ENCODE data around the gene EBF4. TPM values are rescaled to one million over a fixed set of nuclear protein-coding genes. Genes with fewer than 3 reads are reported as not detected.
"Not testable (repeated sequence)": the region's sequence is repeated elsewhere in the genome, so short reads cannot be mapped to it uniquely, and the experiment has no call there.

The EBF4 gene
- total RNA-seq, 1 experiment from 2014 or later = not detected

- Mint-ChIP-seq H3K36me3 (ENCODE audit: insufficient read depth, unreplicated experiment) (no peaks in the 10 kb centered on the region), H3K9me3 (ENCODE audit: unreplicated experiment) (no peaks in the 10 kb centered on the region), H3K4me3 (ENCODE audit: unreplicated experiment) (no peak overlapping the region), H3K27ac (ENCODE audit: low read depth, unreplicated experiment) (no peak overlapping the region), H3K27me3 (ENCODE audit: insufficient read depth, unreplicated experiment) (peaks cover 21% of the 10 kb centered on the region), H3K4me1 (ENCODE audit: insufficient read depth, unreplicated experiment) (peaks cover 9% of the 10 kb centered on the region)
- no TSS peak for BruUV-seq (replicated peaks)
- intact Hi-C loops (cut with micrococcal nuclease) = no loop called here
- no peak for DNase-seq (ENCODE audit: unreplicated experiment)
- TF ChIP-seq, protein P1, sequence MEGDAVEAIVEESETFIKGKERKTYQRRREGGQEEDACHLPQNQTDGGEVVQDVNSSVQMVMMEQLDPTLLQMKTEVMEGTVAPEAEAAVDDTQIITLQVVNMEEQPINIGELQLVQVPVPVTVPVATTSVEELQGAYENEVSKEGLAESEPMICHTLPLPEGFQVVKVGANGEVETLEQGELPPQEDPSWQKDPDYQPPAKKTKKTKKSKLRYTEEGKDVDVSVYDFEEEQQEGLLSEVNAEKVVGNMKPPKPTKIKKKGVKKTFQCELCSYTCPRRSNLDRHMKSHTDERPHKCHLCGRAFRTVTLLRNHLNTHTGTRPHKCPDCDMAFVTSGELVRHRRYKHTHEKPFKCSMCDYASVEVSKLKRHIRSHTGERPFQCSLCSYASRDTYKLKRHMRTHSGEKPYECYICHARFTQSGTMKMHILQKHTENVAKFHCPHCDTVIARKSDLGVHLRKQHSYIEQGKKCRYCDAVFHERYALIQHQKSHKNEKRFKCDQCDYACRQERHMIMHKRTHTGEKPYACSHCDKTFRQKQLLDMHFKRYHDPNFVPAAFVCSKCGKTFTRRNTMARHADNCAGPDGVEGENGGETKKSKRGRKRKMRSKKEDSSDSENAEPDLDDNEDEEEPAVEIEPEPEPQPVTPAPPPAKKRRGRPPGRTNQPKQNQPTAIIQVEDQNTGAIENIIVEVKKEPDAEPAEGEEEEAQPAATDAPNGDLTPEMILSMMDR (IDR thresholded peaks at IDR 0.05; ENCODE audit: unreplicated experiment) = no peak
- CTCF ChIA-PET = interaction anchor here (0.7 to 3.3 kb wide), 4 partner anchors 8 to 45 kb away, joined by 3 to 14 read pairs (median 4); no protein-coding TSS in a partner anchor
- POLR2A ChIA-PET = no interaction called here
Observed at GRCh38 chr20:2763186-2763585, 70.6 kb downstream of the EBF4 start.

DNA sequence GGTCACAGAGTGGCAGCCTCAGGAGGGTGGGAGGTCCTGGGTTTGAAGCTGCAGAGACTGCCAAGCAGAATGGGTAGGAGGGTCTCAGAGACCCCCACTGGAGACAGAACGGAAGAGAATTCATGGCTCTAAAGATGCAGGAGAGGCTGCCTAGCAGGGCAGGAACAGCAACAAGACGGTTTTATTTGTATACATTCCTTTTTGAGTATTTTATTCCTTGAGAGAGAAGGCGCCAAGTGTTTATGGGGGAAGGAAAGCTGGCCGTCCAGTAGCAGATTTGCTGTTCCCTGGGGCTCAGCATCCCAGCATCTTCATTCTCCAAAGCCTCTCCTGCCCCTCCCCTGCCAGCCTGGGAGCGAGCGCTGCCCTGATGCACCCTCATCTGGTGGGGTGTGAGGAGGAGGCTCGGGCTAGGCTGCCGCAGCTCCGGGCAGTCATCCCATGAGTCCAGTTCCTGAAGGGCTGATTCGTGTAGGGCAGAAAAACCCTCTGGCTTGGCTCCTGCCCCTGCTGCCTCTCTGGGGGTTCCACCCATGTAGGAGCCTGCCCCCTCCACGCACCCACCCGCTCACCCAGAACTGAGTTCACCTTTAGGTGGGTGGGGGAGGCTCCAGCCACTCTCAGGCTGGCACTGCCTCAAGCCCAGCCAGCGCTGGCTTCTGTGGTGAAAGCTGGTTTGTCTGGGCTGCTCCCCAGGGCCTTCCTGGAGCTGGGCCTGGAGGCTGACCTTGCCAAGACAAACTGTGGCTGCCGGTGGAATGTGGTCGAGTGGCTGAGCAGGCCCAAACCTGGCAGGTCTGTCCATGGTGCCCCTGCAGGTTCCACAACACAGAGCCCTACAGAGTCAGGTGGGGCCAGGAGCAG is 75.4 kb downstream of the EBF4 start:
- peaks cover 15% of the 10 kb centered on the region for H3K4me1 Mint-ChIP-seq (ENCODE audit: insufficient read depth, unreplicated experiment)
- no TSS peak for BruUV-seq (replicated peaks)
- no peak overlapping the region for H3K27ac Mint-ChIP-seq (ENCODE audit: low read depth, unreplicated experiment)
- H3K36me3 Mint-ChIP-seq (ENCODE audit: insufficient read depth, unreplicated experiment) = no peaks in the 10 kb centered on the region
- TF ChIP-seq, protein P1 (IDR thresholded peaks at IDR 0.05; ENCODE audit: unreplicated experiment) = no peak
- H3K4me3 Mint-ChIP-seq (ENCODE audit: unreplicated experiment) = no peak overlapping the region
- CTCF ChIA-PET = interaction anchor here (0.9 to 1.1 kb wide), 2 partner anchors 15 to 561 kb away, joined by 3 to 6 read pairs; no protein-coding TSS in a partner anchor
- H3K9me3 Mint-ChIP-seq (ENCODE audit: unreplicated experiment) = no peaks in the 10 kb centered on the region
- peak; percentile 75 for DNase-seq (ENCODE audit: unreplicated experiment)
- intact Hi-C loops (cut with micrococcal nuclease) = no loop called here
- POLR2A ChIA-PET = interaction anchor here (0.7 kb wide), 1 partner anchor 72 kb away, joined by 5 read pairs; no protein-coding TSS in a partner anchor
- H3K27me3 Mint-ChIP-seq (ENCODE audit: insufficient read depth, unreplicated experiment) = peaks cover 37% of the 10 kb centered on the region

- POLR2A ChIA-PET = no interaction called here
- CTCF ChIA-PET = interaction anchor here (0.6 kb wide), 1 partner anchor 16 kb away, joined by 4 read pairs; no protein-coding TSS in a partner anchor
- Mint-ChIP-seq H3K27me3 (ENCODE audit: insufficient read depth, unreplicated experiment) (peaks cover 34% of the 10 kb centered on the region), H3K4me1 (ENCODE audit: insufficient read depth, unreplicated experiment) (peaks cover 15% of the 10 kb centered on the region), H3K4me3 (ENCODE audit: unreplicated experiment) (no peak overlapping the region), H3K27ac (ENCODE audit: low read depth, unreplicated experiment) (no peak overlapping the region), H3K9me3 (ENCODE audit: unreplicated experiment) (no peaks in the 10 kb centered on the region), H3K36me3 (ENCODE audit: insufficient read depth, unreplicated experiment) (no peaks in the 10 kb centered on the region)
- no peak for DNase-seq (ENCODE audit: unreplicated experiment)
- TF ChIP-seq, protein P1 (IDR thresholded peaks at IDR 0.05; ENCODE audit: unreplicated experiment) = no peak
- no TSS peak for BruUV-seq (replicated peaks)
- intact Hi-C loops (cut with micrococcal nuclease) = no loop called here
Observed at GRCh38 chr20:2768632-2769015, 76.0 kb downstream of the EBF4 start.

DNA sequence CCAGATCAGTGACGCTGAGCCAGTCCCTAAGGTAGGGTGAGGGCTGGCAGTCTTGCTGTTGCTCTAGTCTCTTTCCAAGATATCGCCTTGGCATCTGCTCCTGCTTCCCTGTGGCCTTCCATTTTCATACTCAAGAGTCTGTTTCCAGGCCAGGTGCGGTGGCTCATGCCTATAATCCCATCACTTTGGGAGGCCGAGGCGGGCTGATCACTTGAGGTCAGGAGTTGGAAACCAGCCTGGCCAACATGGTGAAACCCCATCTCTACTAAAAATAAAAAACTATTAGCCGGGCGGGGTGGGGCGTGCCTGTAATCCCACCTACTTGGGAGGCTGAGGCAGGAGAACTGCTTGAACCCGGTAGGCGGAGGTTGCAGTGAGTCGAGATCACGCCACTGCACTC is 77.5 kb downstream of the EBF4 start:
- peak overlapping the region; percentile 31 for H3K27ac Mint-ChIP-seq (ENCODE audit: low read depth, unreplicated experiment)
- DNase-seq (ENCODE audit: unreplicated experiment); H3K4me3 Mint-ChIP-seq (ENCODE audit: unreplicated experiment); H3K36me3 Mint-ChIP-seq (ENCODE audit: insufficient read depth, unreplicated experiment); H3K9me3 Mint-ChIP-seq (ENCODE audit: unreplicated experiment); BruUV-seq (replicated peaks); intact Hi-C loops (cut with micrococcal nuclease); POLR2A ChIA-PET: not testable (repeated sequence)
- peaks cover 26% of the 10 kb centered on the region for H3K27me3 Mint-ChIP-seq (ENCODE audit: insufficient read depth, unreplicated experiment)
- H3K4me1 Mint-ChIP-seq (ENCODE audit: insufficient read depth, unreplicated experiment) = peaks cover 15% of the 10 kb centered on the region
- CTCF ChIA-PET = interaction anchor here (0.6 kb wide), 1 partner anchor 78 kb away, joined by 3 read pairs; no protein-coding TSS in a partner anchor

All from MCF 10A (cell line).